Activated CD4-positive, alpha-beta memory T cell treated with anti-CD3 and anti-CD28 coated beads, Interleukin-2, amount 10 ng/mL, durations not matched to agents 7 days and 5 days (primary cell): Measurements from ENCODE around the gene PLSCR4. TPM values are rescaled to one million over a fixed set of nuclear protein-coding genes. Genes with fewer than 3 reads are reported as not detected.
"Not testable (repeated sequence)": the region's sequence is repeated elsewhere in the genome, so short reads cannot be mapped to it uniquely, and the experiment has no call there.

Experiments
- CTCF ChIA-PET: fragments of 350-600 bp; sonication (Branson Sonifier 250); formaldehyde crosslinking; loops from one replicate; lab custom pipeline; 2021; ENCODE audit warnings: antibody characterized with exemption, inconsistent platforms; lab: Charles Lee
- POLR2A ChIA-PET: fragments of 350-600 bp; sonication (Branson Sonifier 250); formaldehyde crosslinking; loops from one replicate; lab custom pipeline; 2021; ENCODE audit warnings: antibody characterized with exemption; lab: Charles Lee
- DNase-seq: peaks from one replicate; pipeline ENCODE4 v3.0.0-alpha.2; 2020
- H3K27ac Mint-ChIP-seq: one replicate; pipeline ENCODE4 v1.8.0; 2021; ENCODE audit warnings: mild to moderate bottlenecking, mixed read lengths
- H3K27me3 Mint-ChIP-seq: one replicate; pipeline ENCODE4 v1.8.0; 2021; ENCODE audit warnings: mixed read lengths
- H3K36me3 Mint-ChIP-seq: one replicate; pipeline ENCODE4 v1.8.0; 2021; ENCODE audit warnings: low read depth, mixed read lengths
- H3K4me1 Mint-ChIP-seq: one replicate; pipeline ENCODE4 v1.8.0; 2021; ENCODE audit warnings: mixed read lengths
- H3K4me3 Mint-ChIP-seq: one replicate; pipeline ENCODE4 v1.8.0; 2021; ENCODE audit warnings: mild to moderate bottlenecking, mixed read lengths
- H3K9me3 Mint-ChIP-seq: one replicate; pipeline ENCODE4 v1.8.0; 2021; ENCODE audit warnings: mixed read lengths
- total RNA-seq, 2 experiments: library from RNA; stranded (reverse); gene quantifications; one replicate each; pipeline ENCODE4 v1.2.3, GENCODE V29; 2021

PLSCR4 gene
- total RNA-seq, 2 experiments from 2014 or later, result 0.20 TPM; not detected in 1

GRCh38 chr3:146227486-146227885, 23.4 kb downstream of the PLSCR4 start:
- no peak overlapping the region for H3K4me3 Mint-ChIP-seq
- no peaks in the 10 kb centered on the region for H3K36me3 Mint-ChIP-seq
- no peak for DNase-seq
- no peaks in the 10 kb centered on the region for H3K4me1 Mint-ChIP-seq
- no peaks in the 10 kb centered on the region for H3K27me3 Mint-ChIP-seq
- ChIA-PET POLR2A (no interaction called here), CTCF (no interaction called here)
- H3K9me3 Mint-ChIP-seq, result no peaks in the 10 kb centered on the region
- H3K27ac Mint-ChIP-seq, result no peak overlapping the region

DNA sequence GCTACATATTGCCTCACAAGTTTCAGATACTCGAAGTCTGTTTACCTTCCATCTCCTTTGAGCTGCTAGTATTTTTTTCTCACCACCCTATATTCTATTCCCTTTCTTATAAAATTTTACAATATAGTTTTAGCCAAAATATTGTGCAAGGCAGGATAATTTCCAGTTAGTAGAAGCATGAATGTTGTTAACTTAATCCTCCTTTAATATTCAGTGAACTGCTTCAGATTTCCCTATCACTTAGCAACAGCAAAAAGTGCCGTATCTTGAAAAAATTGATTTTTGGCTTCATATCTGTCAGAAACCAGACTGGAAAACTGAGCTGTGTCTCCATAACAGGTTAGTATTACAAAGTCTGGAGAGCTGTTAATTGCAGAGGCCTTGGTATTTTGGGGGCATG, 24.0 kb downstream of the PLSCR4 start:
- H3K27ac Mint-ChIP-seq, result no peak overlapping the region
- no peak for DNase-seq
- no peaks in the 10 kb centered on the region for H3K36me3 Mint-ChIP-seq
- ChIA-PET CTCF (no interaction called here), POLR2A (no interaction called here)
- H3K27me3 Mint-ChIP-seq, result no peaks in the 10 kb centered on the region
- H3K4me1 Mint-ChIP-seq, result no peaks in the 10 kb centered on the region
- no peaks in the 10 kb centered on the region for H3K9me3 Mint-ChIP-seq
- no peak overlapping the region for H3K4me3 Mint-ChIP-seq

DNA sequence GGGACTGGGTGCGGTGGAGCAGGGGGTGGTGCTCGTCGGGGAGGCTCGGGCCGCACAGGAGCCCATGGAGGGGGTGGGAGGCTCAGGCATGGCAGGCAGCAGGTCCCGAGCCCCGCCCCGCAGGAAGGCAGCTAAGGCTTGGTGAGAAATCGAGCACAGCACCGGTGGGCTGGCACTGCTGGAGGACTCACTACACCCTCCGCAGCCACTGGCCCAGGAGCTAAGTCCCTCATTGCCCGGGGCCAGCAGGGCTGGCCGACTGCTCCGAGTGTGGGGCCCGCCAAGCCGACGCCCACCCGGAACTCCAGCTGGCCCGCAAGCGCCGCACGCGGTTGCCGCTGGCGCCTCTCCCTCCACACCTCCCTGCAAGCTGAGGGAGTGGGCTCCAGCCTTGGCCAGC, 25.4 kb downstream of the PLSCR4 start:
- DNase-seq, H3K9me3 Mint-ChIP-seq, CTCF ChIA-PET, POLR2A ChIA-PET, H3K36me3 Mint-ChIP-seq, H3K4me1 Mint-ChIP-seq, H3K27me3 Mint-ChIP-seq, H3K27ac Mint-ChIP-seq, H3K4me3 Mint-ChIP-seq: not testable (repeated sequence)

- Mint-ChIP-seq H3K27me3 (peaks cover 3% of the 10 kb centered on the region), H3K9me3 (no peaks in the 10 kb centered on the region), H3K36me3 (no peaks in the 10 kb centered on the region), H3K4me1 (no peaks in the 10 kb centered on the region), H3K4me3 (no peak overlapping the region), H3K27ac (no peak overlapping the region)
- POLR2A ChIA-PET, result no interaction called here
- DNase-seq, result no peak
- CTCF ChIA-PET, result interaction anchor here (0.7 kb wide), 1 partner anchor 10 kb away, joined by 3 read pairs; no protein-coding TSS in a partner anchor
Observed at GRCh38 chr3:146223401-146224373, 27.2 kb downstream of the PLSCR4 start.

DNA sequence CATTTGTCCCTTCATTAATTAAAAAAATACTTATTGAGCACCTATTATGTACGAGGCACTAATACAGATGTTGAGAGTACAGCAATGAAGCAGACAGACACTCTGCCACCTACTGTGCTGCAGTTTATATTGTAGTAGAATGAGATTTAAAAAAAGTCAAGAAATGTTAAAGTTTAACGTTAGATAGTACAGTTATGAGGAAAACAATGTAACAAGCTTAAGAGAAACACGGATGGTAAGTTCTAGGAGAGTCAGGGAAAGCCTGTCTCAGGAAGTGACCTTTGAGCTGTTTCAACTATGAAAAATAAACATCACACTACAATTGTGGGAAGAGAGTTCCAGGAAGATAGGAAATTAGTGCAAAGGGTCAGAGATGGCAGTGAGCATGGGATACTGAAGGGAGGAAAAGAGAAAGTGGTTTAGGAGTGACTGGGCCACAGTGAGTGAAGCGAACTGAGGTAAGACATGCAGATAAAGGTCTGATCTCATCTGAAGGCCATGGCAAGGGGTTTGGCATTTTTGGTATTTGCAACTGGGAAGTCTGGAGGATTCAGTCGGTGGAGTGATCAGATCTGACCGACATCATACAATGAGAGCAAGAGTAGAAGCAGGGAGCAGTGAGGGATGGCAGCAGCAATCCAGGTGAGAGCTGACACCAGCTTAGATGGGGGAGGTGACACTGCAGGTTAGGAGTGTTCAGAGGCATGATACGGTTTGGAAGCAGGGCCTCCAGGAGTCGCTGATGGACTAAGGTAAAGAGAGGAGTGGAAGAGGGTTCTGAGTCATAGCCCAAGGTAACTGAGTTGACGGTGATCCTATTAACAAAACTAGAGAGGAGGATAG, 28.5 kb downstream of the PLSCR4 start:
- H3K27ac Mint-ChIP-seq, result no peak overlapping the region
- H3K9me3 Mint-ChIP-seq, result no peaks in the 10 kb centered on the region
- H3K4me1 Mint-ChIP-seq, result no peaks in the 10 kb centered on the region
- no peak overlapping the region for H3K4me3 Mint-ChIP-seq
- CTCF ChIA-PET, result interaction anchor here (0.6 to 1.1 kb wide), 2 partner anchors 32 to 103 kb away, joined by 3 to 5 read pairs; no protein-coding TSS in a partner anchor
- H3K27me3 Mint-ChIP-seq, result peaks cover 6% of the 10 kb centered on the region
- no peaks in the 10 kb centered on the region for H3K36me3 Mint-ChIP-seq
- POLR2A ChIA-PET, result no interaction called here
- no peak for DNase-seq

- Mint-ChIP-seq H3K4me3 (no peak overlapping the region), H3K4me1 (no peaks in the 10 kb centered on the region), H3K27ac (no peak overlapping the region), H3K9me3 (no peaks in the 10 kb centered on the region), H3K36me3 (no peaks in the 10 kb centered on the region), H3K27me3 (peaks cover 6% of the 10 kb centered on the region)
- DNase-seq, result no peak
- ChIA-PET CTCF (no interaction called here), POLR2A (no interaction called here)
Observed at GRCh38 chr3:146221276-146221675, 29.6 kb downstream of the PLSCR4 start.

GRCh38 chr3:146218880-146219866, 31.7 kb downstream of the PLSCR4 start:
- ChIA-PET CTCF (interaction anchor here (1.0 kb wide), 1 partner anchor 359 kb away, joined by 4 read pairs; no protein-coding TSS in a partner anchor), POLR2A (no interaction called here)
- H3K27me3 Mint-ChIP-seq, result peaks cover 8% of the 10 kb centered on the region
- peak; percentile 25 for DNase-seq
- H3K27ac Mint-ChIP-seq, result no peak overlapping the region
- no peaks in the 10 kb centered on the region for H3K36me3 Mint-ChIP-seq
- no peaks in the 10 kb centered on the region for H3K4me1 Mint-ChIP-seq
- H3K4me3 Mint-ChIP-seq, result no peak overlapping the region
- H3K9me3 Mint-ChIP-seq, result no peaks in the 10 kb centered on the region

DNA sequence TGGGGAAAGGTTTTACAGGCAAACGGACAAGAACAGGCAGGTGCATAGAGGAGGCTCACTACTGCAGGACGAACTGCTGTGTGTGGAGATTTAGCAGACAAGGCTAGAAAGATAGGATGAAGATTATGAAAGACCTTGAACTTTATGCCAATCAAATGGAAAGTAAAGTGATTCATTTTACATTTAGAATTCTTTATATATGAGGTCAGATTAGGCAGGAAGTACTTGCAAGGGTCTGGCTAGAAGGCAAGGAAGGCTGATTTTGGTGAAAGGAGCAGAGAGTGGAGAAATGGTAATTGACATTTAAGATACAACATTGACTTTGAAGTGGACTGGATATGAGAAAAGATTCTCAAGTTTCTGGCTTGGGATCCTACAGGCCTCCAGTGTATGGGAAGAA, 33.6 kb downstream of the PLSCR4 start:
- H3K27ac Mint-ChIP-seq, result no peak overlapping the region
- peaks cover 11% of the 10 kb centered on the region for H3K27me3 Mint-ChIP-seq
- POLR2A ChIA-PET, result no interaction called here
- CTCF ChIA-PET, result no interaction called here
- no peaks in the 10 kb centered on the region for H3K4me1 Mint-ChIP-seq
- DNase-seq, result no peak
- no peaks in the 10 kb centered on the region for H3K36me3 Mint-ChIP-seq
- H3K9me3 Mint-ChIP-seq, result no peaks in the 10 kb centered on the region
- no peak overlapping the region for H3K4me3 Mint-ChIP-seq

GRCh38 chr3:146214493-146214892, 36.4 kb downstream of the PLSCR4 start:
- Mint-ChIP-seq H3K27ac (no peak overlapping the region), H3K4me1 (no peaks in the 10 kb centered on the region), H3K9me3 (no peaks in the 10 kb centered on the region), H3K4me3 (no peak overlapping the region), H3K36me3 (no peaks in the 10 kb centered on the region), H3K27me3 (peaks cover 10% of the 10 kb centered on the region)
- POLR2A ChIA-PET, result no interaction called here
- CTCF ChIA-PET, result no interaction called here
- no peak for DNase-seq

GRCh38 chr3:146209371-146209770, 41.5 kb downstream of the PLSCR4 start:
- no peaks in the 10 kb centered on the region for H3K9me3 Mint-ChIP-seq
- CTCF ChIA-PET, result no interaction called here

GRCh38 chr3:146203776-146204175, 47.1 kb downstream of the PLSCR4 start:
- Mint-ChIP-seq H3K4me1 (no peaks in the 10 kb centered on the region), H3K4me3 (no peak overlapping the region), H3K36me3 (no peaks in the 10 kb centered on the region), H3K9me3 (no peaks in the 10 kb centered on the region), H3K27ac (no peak overlapping the region), H3K27me3 (peaks cover 5% of the 10 kb centered on the region)
- POLR2A ChIA-PET, result no interaction called here
- no peak for DNase-seq
- CTCF ChIA-PET, result interaction anchor here (1.6 kb wide), 1 partner anchor 14 kb away, joined by 6 read pairs; no protein-coding TSS in a partner anchor

More at GRCh38 chr3:146209371-146209770, 41.5 kb downstream of the PLSCR4 start:
- POLR2A ChIA-PET, result no interaction called here
- no peak overlapping the region for H3K4me3 Mint-ChIP-seq
- no peaks in the 10 kb centered on the region for H3K4me1 Mint-ChIP-seq
- no peaks in the 10 kb centered on the region for H3K36me3 Mint-ChIP-seq
- H3K27ac Mint-ChIP-seq, result no peak overlapping the region
- peaks cover 6% of the 10 kb centered on the region for H3K27me3 Mint-ChIP-seq
- DNase-seq, result no peak
